GM21381 (cell line): ENCODE measurements around the gene SEC22A.

Experiments
- ATAC-seq: cut with Tn5 transposase; IDR thresholded peaks from one replicate; pipeline ENCODE4 v1.9.1; 2021; ENCODE audit warnings: mild to moderate bottlenecking, moderate library complexity; ENCODE audit not compliant: unreplicated experiment

Gene SEC22A

GRCh38 chr3:123262226-123262625 is 60.5 kb downstream of the SEC22A start:
- no peak for ATAC-seq

GRCh38 chr3:123262868-123263267 is 61.1 kb downstream of the SEC22A start:
- no peak for ATAC-seq

GRCh38 chr3:123263941-123264340 is 62.2 kb downstream of the SEC22A start:
- ATAC-seq = no peak

GRCh38 chr3:123267821-123268220 is 66.1 kb downstream of the SEC22A start:
- no peak for ATAC-seq

- ATAC-seq = no peak
Measured at GRCh38 chr3:123270818-123271217, 69.1 kb downstream of the SEC22A start.

GRCh38 chr3:123271466-123272159 is 69.9 kb downstream of the SEC22A start:
- no peak for ATAC-seq

GRCh38 chr3:123272547-123272946 is 70.8 kb downstream of the SEC22A start:
- ATAC-seq = no peak

GRCh38 chr3:123275691-123276090 is 73.9 kb downstream of the SEC22A start:
- no peak for ATAC-seq

GRCh38 chr3:123276346-123277006 is 74.7 kb downstream of the SEC22A start:
- ATAC-seq = no peak

GRCh38 chr3:123277106-123277505 is 75.4 kb downstream of the SEC22A start:
- no peak for ATAC-seq

GRCh38 chr3:123278446-123278845 is 76.7 kb downstream of the SEC22A start:
- no peak for ATAC-seq

- ATAC-seq = no peak
Measured at GRCh38 chr3:123279121-123279520, 77.4 kb downstream of the SEC22A start.

- no peak for ATAC-seq
Measured at GRCh38 chr3:123281406-123281805, 79.7 kb downstream of the SEC22A start.

GRCh38 chr3:123281929-123282328 is 80.2 kb downstream of the SEC22A start:
- no peak for ATAC-seq

GRCh38 chr3:123282461-123282860 is 80.7 kb downstream of the SEC22A start:
- no peak for ATAC-seq

- ATAC-seq = no peak
Measured at GRCh38 chr3:123283074-123283473, 81.3 kb downstream of the SEC22A start.

GRCh38 chr3:123283657-123284398 is 82.1 kb downstream of the SEC22A start:
- no peak for ATAC-seq

GRCh38 chr3:123284399-123285010 is 82.8 kb downstream of the SEC22A start:
- no peak for ATAC-seq

- ATAC-seq = no peak
Measured at GRCh38 chr3:123285066-123285465, 83.3 kb downstream of the SEC22A start.

GRCh38 chr3:123285479-123285878 is 83.7 kb downstream of the SEC22A start:
- no peak for ATAC-seq

- ATAC-seq = no peak
Measured at GRCh38 chr3:123285931-123286307, 84.2 kb downstream of the SEC22A start.
